NCI-H2196 (cell line): ENCODE results near the gene SPI1.
A peak's percentile ranks its signal among the peaks of the same experiment; 100 is the strongest.

ENCODE experiments used
- DNase-seq: peaks from one replicate; lab custom pipeline; 2025; ENCODE audit not compliant: unreplicated experiment; lab: John Stamatoyannopoulos, UW

The SPI1 gene

GRCh38 chr11:47407746-47408590, 29.6 kb upstream of the SPI1 start, which contains the start of gene SLC39A13:
SLC39A13 (plus strand) TSS chr11:47408590; CDS start chr11:47410095, 1,505 bp downstream.
- DNase-seq = peak; percentile 95

DNA sequence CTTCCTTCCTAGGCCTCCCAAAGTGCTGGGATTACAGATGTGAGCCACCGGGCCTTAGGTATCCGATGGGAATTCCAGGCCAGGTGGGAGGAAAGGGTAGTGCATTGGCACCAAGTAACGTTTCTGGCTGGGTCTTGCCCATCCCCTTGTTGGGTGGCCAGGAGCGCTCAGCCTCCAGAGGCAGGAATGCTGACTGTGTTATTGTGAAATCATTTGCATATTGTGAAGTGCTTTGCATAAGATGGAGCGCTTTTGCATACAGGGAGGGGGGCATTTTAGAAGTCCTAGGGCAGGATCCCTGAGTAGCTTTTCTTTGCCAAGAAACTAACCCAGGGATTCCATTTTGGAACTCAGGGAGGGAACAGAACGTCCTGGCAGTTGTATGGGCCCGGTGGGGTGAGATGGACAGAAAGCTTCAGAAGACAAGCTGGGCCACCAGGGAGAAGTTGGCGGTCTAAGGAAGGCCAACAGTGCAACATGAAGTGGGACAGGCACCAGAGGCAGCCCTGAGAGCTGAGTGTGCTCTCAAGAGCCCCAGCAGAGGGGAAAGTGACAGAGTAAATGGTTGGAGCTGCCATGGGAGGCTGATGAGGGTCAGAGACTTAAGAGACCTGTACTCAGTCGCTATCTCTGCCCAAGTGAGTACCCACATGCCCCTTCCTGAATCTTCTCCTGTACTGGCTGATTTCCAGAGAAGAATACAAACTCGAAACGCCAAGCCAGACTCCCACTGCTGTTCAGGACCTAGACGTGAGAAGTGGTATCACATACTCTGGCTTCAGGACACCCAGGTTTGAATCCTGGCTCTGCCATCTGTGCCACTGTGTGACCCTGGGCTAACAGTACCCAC, 28.8 kb upstream of the SPI1 start:
- no peak for DNase-seq

GRCh38 chr11:47403571-47403970, 25.2 kb upstream of the SPI1 start:
- no peak for DNase-seq

- DNase-seq = no peak
Observed at GRCh38 chr11:47403135-47403534, 24.8 kb upstream of the SPI1 start.

GRCh38 chr11:47400768-47401279, 22.5 kb upstream of the SPI1 start:
- no peak for DNase-seq

- no peak for DNase-seq
Observed at GRCh38 chr11:47399860-47400767, 21.8 kb upstream of the SPI1 start.

GRCh38 chr11:47398551-47398950, 20.2 kb upstream of the SPI1 start:
- no peak for DNase-seq

- no peak for DNase-seq
Observed at GRCh38 chr11:47398011-47398410, 19.7 kb upstream of the SPI1 start.

DNA sequence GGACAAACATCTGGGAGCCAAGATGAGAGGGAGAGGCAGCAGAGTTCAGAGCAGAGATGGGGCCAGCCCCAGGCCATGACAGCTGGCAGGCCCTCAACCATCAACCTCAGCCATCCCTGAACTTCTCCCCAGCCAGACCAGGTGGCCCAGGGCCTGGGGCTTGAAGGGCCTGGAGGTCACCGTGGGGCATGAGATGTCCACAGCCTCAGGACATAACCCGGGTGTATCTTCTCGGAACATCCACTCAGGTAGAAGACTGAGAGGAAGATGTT, 17.6 kb upstream of the SPI1 start:
- DNase-seq = no peak

GRCh38 chr11:47395223-47396048, 17.1 kb upstream of the SPI1 start:
- no peak for DNase-seq

GRCh38 chr11:47394322-47395222, 16.2 kb upstream of the SPI1 start:
- DNase-seq = no peak

DNA sequence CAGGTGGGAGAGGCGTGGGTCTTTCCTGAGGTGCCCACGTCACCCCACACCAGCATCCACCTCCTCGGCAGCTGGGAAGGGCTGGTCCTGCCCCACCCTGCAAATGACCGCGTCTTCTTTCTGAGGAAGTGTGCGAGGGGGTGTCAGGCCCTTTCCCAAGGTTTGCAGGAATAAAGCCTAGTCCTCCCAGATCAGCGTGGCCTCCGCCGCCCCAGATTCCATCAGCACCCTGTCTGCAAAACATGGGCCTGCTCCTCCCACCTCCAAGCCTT, 15.6 kb upstream of the SPI1 start:
- DNase-seq = no peak

GRCh38 chr11:47393163-47394049, 15.1 kb upstream of the SPI1 start:
- no peak for DNase-seq

- no peak for DNase-seq
Observed at GRCh38 chr11:47392546-47393162, 14.3 kb upstream of the SPI1 start.

DNA sequence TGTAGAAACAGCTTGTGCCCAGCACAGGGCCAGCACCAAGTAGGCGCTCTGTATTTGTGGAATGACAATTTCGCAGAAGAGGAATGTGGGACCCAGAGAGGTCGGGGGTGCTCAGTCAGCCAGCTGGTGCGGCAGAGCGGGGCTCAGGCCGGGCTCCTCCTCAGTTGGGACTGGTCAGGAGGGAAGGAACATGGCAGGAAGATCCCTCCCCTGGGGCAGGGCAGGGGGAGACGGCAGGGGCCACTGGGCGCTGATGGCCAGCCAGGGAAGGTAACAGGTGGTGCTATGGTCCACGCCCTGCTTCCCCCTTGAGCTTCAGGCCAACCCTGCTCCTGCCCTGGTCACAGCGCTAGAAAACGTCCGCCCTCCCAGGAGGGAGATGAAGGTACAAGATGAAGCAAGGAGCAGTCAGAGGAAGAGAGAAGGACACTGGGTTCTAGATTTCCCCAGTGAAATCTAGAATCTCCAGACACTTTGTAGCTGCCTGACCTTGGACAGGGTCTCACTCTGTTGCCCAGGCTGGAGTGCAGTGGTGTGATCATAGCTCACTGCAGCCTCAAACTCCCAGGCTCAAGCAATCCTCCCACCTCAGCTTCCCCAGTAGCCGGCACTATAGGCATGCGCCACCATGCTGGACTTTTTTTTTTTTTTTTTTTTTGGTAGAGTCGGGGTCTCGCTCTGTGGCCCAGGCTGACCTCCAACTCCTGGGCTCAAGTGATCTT, 13.5 kb upstream of the SPI1 start:
- DNase-seq = no peak

DNA sequence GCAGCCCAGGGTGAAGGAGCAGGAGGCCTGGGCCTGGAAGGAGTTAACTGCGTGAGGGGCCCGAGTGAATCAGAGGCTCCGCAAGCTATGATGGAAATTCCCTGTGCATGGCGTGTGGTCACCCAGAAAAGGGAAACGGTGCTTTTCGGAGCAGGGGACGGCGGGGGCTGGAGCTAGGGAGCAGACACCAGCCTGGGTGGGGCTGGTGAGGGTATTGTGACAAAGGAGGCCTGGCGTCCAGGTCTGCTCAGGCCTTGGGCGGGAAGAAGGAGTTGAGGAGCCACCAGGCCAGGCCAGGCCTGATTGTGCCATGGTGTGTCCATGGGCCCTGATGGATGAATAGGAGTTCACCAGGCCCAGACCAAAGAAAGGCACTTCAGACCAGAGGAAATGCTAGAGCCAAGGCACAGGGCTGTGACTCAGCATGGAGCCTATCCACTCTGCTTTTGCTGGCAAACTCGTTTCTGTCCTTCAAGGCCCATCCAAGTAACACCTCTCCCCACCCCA, 12.8 kb upstream of the SPI1 start:
- no peak for DNase-seq

- DNase-seq = no peak
Observed at GRCh38 chr11:47390422-47390760, 12.0 kb upstream of the SPI1 start.
